ENCODE measurements around the gene SIPA1. TPM values are rescaled to one million over a fixed set of nuclear protein-coding genes. Genes with fewer than 3 reads are reported as not detected.

Gene SIPA1
- polyA plus RNA-seq, 1 experiment, result 21.6 TPM

GRCh38 chr11:65642014-65642671 lies 4.2 kb downstream of the SIPA1 start:
- H3K4me3 ChIP-seq (ENCODE audit: low read depth, low read length), result no peak overlapping the region
- ChIA-PET POLR2A (interaction anchor here (1.1 kb wide), 1 partner anchor 11 kb away, joined by 3 read pairs; no protein-coding TSS in a partner anchor), CTCF (interaction anchor here (0.6 to 1.5 kb wide), 3 partner anchors 16 to 290 kb away, joined by 3 to 4 read pairs (median 3); no protein-coding TSS in a partner anchor)
- H3K36me3 ChIP-seq (ENCODE audit: control insufficient read depth, insufficient read depth, low read length), result peaks cover 11% of the 10 kb centered on the region
- no peak for DNase-seq (ENCODE audit: low read depth)
- no peak for TF ChIP-seq CTCF (IDR thresholded peaks at IDR 0.05; ENCODE audit: insufficient read depth, low read depth, low read length)
- no peaks in the 10 kb centered on the region for H3K27me3 ChIP-seq (ENCODE audit: control insufficient read depth, insufficient read depth, low read length)

GRCh38 chr11:65643971-65644370 lies 6.1 kb downstream of the SIPA1 start:
- DNase-seq (ENCODE audit: low read depth), result no peak
- Histone ChIP-seq H3K27me3 (ENCODE audit: control insufficient read depth, insufficient read depth, low read length) (no peaks in the 10 kb centered on the region), H3K4me3 (ENCODE audit: low read depth, low read length) (no peak overlapping the region), H3K36me3 (ENCODE audit: control insufficient read depth, insufficient read depth, low read length) (peaks cover 11% of the 10 kb centered on the region)
- POLR2A ChIA-PET, result no interaction called here
- TF ChIP-seq CTCF (IDR thresholded peaks at IDR 0.05; ENCODE audit: insufficient read depth, low read depth, low read length), result no peak
- CTCF ChIA-PET, result no interaction called here

- POLR2A ChIA-PET, result interaction anchor here (0.5 to 0.6 kb wide), 2 partner anchors 12 to 13 kb away, joined by 5 to 6 read pairs; no protein-coding TSS in a partner anchor
- no peak overlapping the region for H3K4me3 ChIP-seq (ENCODE audit: low read depth, low read length)
- H3K36me3 ChIP-seq (ENCODE audit: control insufficient read depth, insufficient read depth, low read length), result peaks cover 18% of the 10 kb centered on the region
- H3K27me3 ChIP-seq (ENCODE audit: control insufficient read depth, insufficient read depth, low read length), result no peaks in the 10 kb centered on the region
- DNase-seq (ENCODE audit: low read depth), result no peak
- CTCF ChIA-PET, result no interaction called here
- TF ChIP-seq CTCF (IDR thresholded peaks at IDR 0.05; ENCODE audit: insufficient read depth, low read depth, low read length), result no peak
Observed at GRCh38 chr11:65644837-65645236, 6.9 kb downstream of the SIPA1 start.

GRCh38 chr11:65645710-65646109 lies 7.8 kb downstream of the SIPA1 start:
- no peaks in the 10 kb centered on the region for H3K27me3 ChIP-seq (ENCODE audit: control insufficient read depth, insufficient read depth, low read length)
- no peak for DNase-seq (ENCODE audit: low read depth)
- no peak overlapping the region for H3K4me3 ChIP-seq (ENCODE audit: low read depth, low read length)
- peaks cover 21% of the 10 kb centered on the region for H3K36me3 ChIP-seq (ENCODE audit: control insufficient read depth, insufficient read depth, low read length)
- ChIA-PET CTCF (interaction anchor here (1.3 to 1.8 kb wide), 2 partner anchors 10 to 20 kb away, joined by 3 to 4 read pairs; no protein-coding TSS in a partner anchor), POLR2A (no interaction called here)
- TF ChIP-seq CTCF (IDR thresholded peaks at IDR 0.05; ENCODE audit: insufficient read depth, low read depth, low read length), result no peak

- Histone ChIP-seq H3K27me3 (ENCODE audit: control insufficient read depth, insufficient read depth, low read length) (no peaks in the 10 kb centered on the region), H3K4me3 (ENCODE audit: low read depth, low read length) (no peak overlapping the region), H3K36me3 (ENCODE audit: control insufficient read depth, insufficient read depth, low read length) (peaks cover 20% of the 10 kb centered on the region)
- POLR2A ChIA-PET, result no interaction called here
- TF ChIP-seq CTCF (IDR thresholded peaks at IDR 0.05; ENCODE audit: insufficient read depth, low read depth, low read length), result no peak
- DNase-seq (ENCODE audit: low read depth), result no peak
- CTCF ChIA-PET, result interaction anchor here (1.3 to 1.8 kb wide), 3 partner anchors 8 to 20 kb away, joined by 3 to 4 read pairs (median 3); no protein-coding TSS in a partner anchor
Observed at GRCh38 chr11:65646288-65646957, 8.5 kb downstream of the SIPA1 start.

All from BJ (cell line).